GM12891 (cell line): Measurements from ENCODE around the gene SYNDIG1L.
"Not testable (repeated sequence)": the region's sequence is repeated elsewhere in the genome, so short reads cannot be mapped to it uniquely, and the experiment has no call there.

ENCODE experiments used
- DNase-seq: peaks from one replicate; pipeline ENCODE4 v3.0.0; 2011; ENCODE audit warnings: low spot score; ENCODE audit not compliant: insufficient read length
- FAIRE-seq: peaks from 2 replicates; lab custom pipeline; 2011; peaks lifted over from hg19 to GRCh38; lab: Jason Lieb, UNC
- PAX5 ChIP-seq: IDR thresholded peaks from 2 replicates; pipeline ENCODE4 v1.6.1; 2011; ENCODE audit warnings: low read length, moderate library complexity, mild to moderate bottlenecking; ENCODE audit not compliant: insufficient read depth, severe bottlenecking
- POLR2A ChIP-seq: IDR thresholded peaks from 2 replicates; pipeline ENCODE4 v1.6.1; 2011; ENCODE audit warnings: low read depth, low read length, control low read depth
- POLR2AphosphoS5 ChIP-seq: IDR thresholded peaks from 2 replicates; pipeline ENCODE4 v1.6.1; 2011; ENCODE audit warnings: low read depth, low read length, control low read depth
- POU2F2 ChIP-seq: IDR thresholded peaks from 2 replicates; pipeline ENCODE4 v1.6.1; 2011; ENCODE audit warnings: low read depth, mild to moderate bottlenecking, control low read depth, low read length, moderate library complexity
- SPI1 ChIP-seq: IDR thresholded peaks from 2 replicates; pipeline ENCODE4 v1.6.1; 2011; ENCODE audit warnings: low read depth, low read length, control low read depth
- TAF1 ChIP-seq: IDR thresholded peaks from 2 replicates; pipeline ENCODE4 v1.6.1; 2011; ENCODE audit warnings: low read depth, low read length, control low read depth

The SYNDIG1L gene

DNA sequence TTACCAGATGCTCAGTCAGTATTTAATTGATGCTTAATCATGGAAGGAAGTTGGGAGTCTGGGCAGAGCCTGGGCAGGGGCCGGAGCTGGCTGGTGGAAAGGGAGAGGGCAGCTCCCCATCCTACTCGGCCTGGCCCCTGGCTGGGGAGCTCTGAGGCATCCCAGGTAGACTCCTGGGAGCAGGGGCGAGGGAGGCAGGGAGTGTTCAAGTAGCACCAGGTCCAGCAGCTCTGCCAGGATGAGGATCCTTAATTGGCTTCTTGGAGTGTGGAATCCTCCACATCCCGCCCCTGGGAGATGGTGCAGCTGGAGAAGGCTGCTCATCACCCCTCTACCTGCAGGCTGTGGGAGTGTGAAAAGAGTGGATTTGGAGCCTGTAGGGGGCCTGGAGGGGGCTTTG is 30.9 kb downstream of the SYNDIG1L start:
- DNase-seq (no peak), FAIRE-seq (no peak)
- TF ChIP-seq PAX5 (no peak), TAF1 (no peak), SPI1 (no peak), POU2F2 (no peak), POLR2A (no peak), POLR2AphosphoS5 (no peak)

GRCh38 chr14:74394549-74394948 is 31.5 kb downstream of the SYNDIG1L start:
- FAIRE-seq (no peak), DNase-seq (no peak)
- no peak for TF ChIP-seq PAX5
- no peak for TF ChIP-seq POLR2A
- TF ChIP-seq SPI1, result no peak
- TF ChIP-seq TAF1, result no peak
- no peak for TF ChIP-seq POLR2AphosphoS5
- TF ChIP-seq POU2F2, result no peak

- FAIRE-seq (no peak), DNase-seq (no peak)
- TF ChIP-seq POLR2AphosphoS5, result no peak
- no peak for TF ChIP-seq TAF1
- no peak for TF ChIP-seq PAX5
- no peak for TF ChIP-seq POU2F2
- no peak for TF ChIP-seq SPI1
- no peak for TF ChIP-seq POLR2A
Measured at GRCh38 chr14:74392616-74393570, 33.1 kb downstream of the SYNDIG1L start.

DNA sequence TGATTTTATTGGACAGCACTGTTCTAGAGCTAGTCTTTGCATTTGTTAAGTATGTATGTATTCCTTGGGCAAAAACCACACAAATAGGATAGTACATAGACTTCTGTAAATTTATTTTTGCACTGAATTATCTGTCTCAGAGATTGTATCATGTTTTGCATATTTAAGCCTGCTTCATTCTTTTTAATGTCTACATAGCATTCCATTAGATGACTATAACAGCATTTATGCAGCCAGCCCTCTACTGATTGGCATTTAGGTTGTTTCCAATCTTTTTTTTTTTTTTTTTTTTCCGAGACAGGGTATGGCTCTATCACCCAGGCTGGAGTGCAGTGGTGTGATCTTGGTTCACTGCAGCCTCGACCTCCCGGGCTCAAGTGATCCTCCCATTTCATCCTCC is 34.5 kb downstream of the SYNDIG1L start:
- FAIRE-seq (no peak), DNase-seq (no peak)
- TF ChIP-seq POU2F2 (no peak), TAF1 (no peak), PAX5 (no peak), POLR2A (no peak), POLR2AphosphoS5 (no peak), SPI1 (no peak)

DNA sequence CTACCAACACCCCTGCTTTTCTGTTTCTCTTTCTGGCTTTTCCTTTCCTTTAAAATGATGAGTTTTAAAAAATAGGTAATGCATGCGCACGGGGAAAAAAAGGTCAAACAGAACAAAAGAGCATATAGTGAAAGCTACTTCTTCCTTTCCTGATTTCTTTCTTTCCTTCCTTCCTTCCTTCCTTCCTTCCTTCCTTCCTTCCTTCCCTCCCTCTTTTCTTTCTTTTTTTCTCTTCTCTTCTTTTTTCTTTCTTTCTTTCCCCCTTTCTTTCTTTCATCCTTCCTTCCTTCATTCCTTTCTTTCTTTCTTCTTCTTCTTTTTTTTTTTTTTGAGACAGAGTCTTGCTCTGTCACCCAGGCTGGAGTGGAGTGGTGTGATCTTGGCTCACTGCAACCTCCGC is 35.5 kb downstream of the SYNDIG1L start:
- FAIRE-seq, DNase-seq: not testable (repeated sequence)

GRCh38 chr14:74389980-74390379 is 36.0 kb downstream of the SYNDIG1L start:
- no peak for FAIRE-seq
- DNase-seq, result no peak
- TF ChIP-seq POU2F2, result no peak
- no peak for TF ChIP-seq POLR2A
- no peak for TF ChIP-seq PAX5
- no peak for TF ChIP-seq POLR2AphosphoS5
- TF ChIP-seq SPI1, result no peak
- no peak for TF ChIP-seq TAF1

GRCh38 chr14:74382231-74382630 is 43.8 kb downstream of the SYNDIG1L start:
- no peak for TF ChIP-seq TAF1
- no peak for TF ChIP-seq POU2F2
- TF ChIP-seq SPI1, result no peak
- no peak for TF ChIP-seq POLR2A
- no peak for TF ChIP-seq POLR2AphosphoS5
- no peak for TF ChIP-seq PAX5
- DNase-seq, result no peak
- FAIRE-seq, result no peak

DNA sequence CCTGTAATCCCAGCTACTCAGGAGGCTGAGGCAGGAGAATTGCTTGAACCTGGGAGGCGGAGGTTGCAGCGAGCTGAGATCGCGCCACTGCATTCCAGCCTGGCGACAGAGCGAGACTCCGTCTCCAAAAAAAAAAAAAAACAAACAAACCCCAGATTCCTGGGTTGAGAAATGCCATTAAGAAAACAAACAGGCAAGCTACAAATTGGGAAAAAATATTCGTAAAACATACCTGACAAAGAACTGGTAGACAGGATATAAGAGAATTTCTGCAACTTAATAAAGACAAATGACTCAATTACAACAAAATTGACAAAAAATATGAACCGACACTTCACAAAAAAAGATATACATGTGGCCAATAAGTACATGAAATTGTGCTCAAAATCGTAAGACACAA is 44.4 kb downstream of the SYNDIG1L start:
- DNase-seq, FAIRE-seq: not testable (repeated sequence)

DNA sequence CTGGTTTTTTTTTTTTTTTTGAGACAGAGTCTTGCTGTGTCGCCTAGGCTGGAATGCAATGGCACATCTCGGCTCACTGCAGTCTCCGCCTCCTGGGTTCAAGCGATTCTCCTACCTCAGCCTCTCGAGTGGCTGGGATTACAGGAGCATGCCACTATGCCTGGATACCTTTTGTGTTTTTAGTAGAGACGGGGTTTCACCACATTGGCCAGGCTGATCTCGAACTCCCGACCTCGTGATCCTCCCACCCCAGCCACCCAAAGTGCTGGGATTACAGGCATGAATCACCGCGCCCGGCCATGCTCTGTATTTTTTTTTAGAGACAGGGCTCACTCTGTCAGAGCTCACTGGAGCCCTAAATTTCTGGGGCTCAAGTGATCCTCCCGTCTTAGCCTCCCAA is 45.2 kb downstream of the SYNDIG1L start:
- DNase-seq, result no peak
- TF ChIP-seq TAF1 (no peak), POLR2A (no peak), POU2F2 (no peak), POLR2AphosphoS5 (no peak), PAX5 (no peak), SPI1 (no peak)
- FAIRE-seq, result no peak

GRCh38 chr14:74380172-74380571 is 45.8 kb downstream of the SYNDIG1L start:
- no peak for FAIRE-seq
- no peak for TF ChIP-seq POU2F2
- no peak for DNase-seq
